Endothelial cell of umbilical vein (primary cell): ENCODE data around the gene ANGPT4.

ENCODE experiments used
- CTCF ChIP-seq, 2 donors: IDR thresholded peaks; 1 replicate in 1 of 2; 2 replicates in 1 of 2; pipeline ENCODE4 v1.5.1; 2011; ENCODE audit warnings: low read length in 2 of 2, mild to moderate bottlenecking in 2 of 2, moderate library complexity in 2 of 2, control low read depth in 1 of 2, inconsistent platforms in 1 of 2, low read depth in 1 of 2; ENCODE audit not compliant: insufficient read depth in 1 of 2; ENCODE audit errors: extremely low read depth in 1 of 2
- EZH2 ChIP-seq: IDR thresholded peaks from 2 replicates; pipeline ENCODE4 v1.6.1; 2012; ENCODE audit warnings: borderline replicate concordance, low read depth, mild to moderate bottlenecking, moderate library complexity, low read length, inconsistent platforms; ENCODE audit not compliant: severe bottlenecking
- MYC ChIP-seq: IDR thresholded peaks from one replicate; pipeline ENCODE4 v1.6.1; 2011; ENCODE audit warnings: mild to moderate bottlenecking, low read depth, low read length
- POLR2A ChIP-seq: IDR thresholded peaks from 2 replicates; pipeline ENCODE4 v1.6.1; 2012; ENCODE audit warnings: low read depth, mild to moderate bottlenecking, control low read depth, low read length
- TF ChIP-seq, protein P1 (sequence below): IDR thresholded peaks from 2 replicates; pipeline ENCODE4 v1.6.1; 2011; ENCODE audit not compliant: insufficient read depth, insufficient read length

- TF ChIP-seq EZH2 (no peak), CTCF (IDR thresholded peaks at IDR 0.05; ENCODE audit: extremely low read depth in 1 of 2, insufficient read depth in 1 of 2, low read depth in 1 of 2, low read length in 2 of 2) (no peak), MYC (no peak), POLR2A (no peak)
- TF ChIP-seq, protein P1, sequence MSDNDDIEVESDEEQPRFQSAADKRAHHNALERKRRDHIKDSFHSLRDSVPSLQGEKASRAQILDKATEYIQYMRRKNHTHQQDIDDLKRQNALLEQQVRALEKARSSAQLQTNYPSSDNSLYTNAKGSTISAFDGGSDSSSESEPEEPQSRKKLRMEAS = no peak
These were observed 46.5 kb downstream of the ANGPT4 start for GRCh38 chr20:869606-870005.
